ENCODE results near the gene C16orf54. TPM values are rescaled to one million over a fixed set of nuclear protein-coding genes. Genes with fewer than 3 reads are reported as not detected.
A peak's percentile ranks its signal among the peaks of the same experiment; 100 is the strongest.
"Not testable (repeated sequence)": the region's sequence is repeated elsewhere in the genome, so short reads cannot be mapped to it uniquely, and the experiment has no call there.

The C16orf54 gene
- total RNA-seq, 2 donors from 2014 or later, result 14.0 to 19.5 TPM

GRCh38 chr16:29775742-29776408 is 30.1 kb upstream of the C16orf54 start:
- no peak for DNase-seq (ENCODE audit: low spot score in 2 of 2)

GRCh38 chr16:29774730-29775129 is 28.9 kb upstream of the C16orf54 start:
- ATAC-seq (no peak), DNase-seq (ENCODE audit: low spot score in 2 of 2) (no peak)
- Mint-ChIP-seq H3K27ac (no peak overlapping the region), H3K9me3 (no peaks in the 10 kb centered on the region), H3K36me3 (no peaks in the 10 kb centered on the region)

More at GRCh38 chr16:29775742-29776408, 30.1 kb upstream of the C16orf54 start:
- Mint-ChIP-seq H3K36me3 (no peaks in the 10 kb centered on the region), H3K27ac (no peak overlapping the region), H3K9me3 (no peaks in the 10 kb centered on the region)
- ATAC-seq, result no peak

- H3K36me3 Mint-ChIP-seq; H3K27ac Mint-ChIP-seq; ATAC-seq; H3K9me3 Mint-ChIP-seq; DNase-seq (ENCODE audit: low spot score in 2 of 2): not testable (repeated sequence)
Measured at GRCh38 chr16:29772330-29772729, 26.5 kb upstream of the C16orf54 start.

GRCh38 chr16:29770250-29770929 is 24.6 kb upstream of the C16orf54 start:
- DNase-seq (ENCODE audit: low spot score in 2 of 2) (no peak), ATAC-seq (no peak)
- no peaks in the 10 kb centered on the region for H3K36me3 Mint-ChIP-seq
- H3K9me3 Mint-ChIP-seq, result no peaks in the 10 kb centered on the region
- H3K27ac Mint-ChIP-seq, result no peak overlapping the region

- Mint-ChIP-seq H3K36me3 (no peaks in the 10 kb centered on the region), H3K27ac (no peak overlapping the region), H3K9me3 (no peaks in the 10 kb centered on the region)
- DNase-seq (ENCODE audit: low spot score in 2 of 2) (no peak), ATAC-seq (no peak)
Measured at GRCh38 chr16:29769507-29769906, 23.7 kb upstream of the C16orf54 start.

GRCh38 chr16:29767062-29767461 is 21.3 kb upstream of the C16orf54 start:
- no peaks in the 10 kb centered on the region for H3K36me3 Mint-ChIP-seq
- no peaks in the 10 kb centered on the region for H3K9me3 Mint-ChIP-seq

GRCh38 chr16:29766571-29766970 is 20.8 kb upstream of the C16orf54 start:
- DNase-seq (ENCODE audit: low spot score in 2 of 2) (no peak), ATAC-seq (no peak)
- no peaks in the 10 kb centered on the region for H3K36me3 Mint-ChIP-seq
- no peaks in the 10 kb centered on the region for H3K9me3 Mint-ChIP-seq
- H3K27ac Mint-ChIP-seq, result no peak overlapping the region

More at GRCh38 chr16:29767062-29767461, 21.3 kb upstream of the C16orf54 start:
- H3K27ac Mint-ChIP-seq, result no peak overlapping the region
- no peak for ATAC-seq
- DNase-seq (ENCODE audit: low spot score in 2 of 2), result no peak

- DNase-seq (ENCODE audit: low spot score in 2 of 2) (no peak), ATAC-seq (no peak)
- H3K36me3 Mint-ChIP-seq, result no peaks in the 10 kb centered on the region
- peak overlapping the region in 1 of 2 donors; percentile 79 for H3K27ac Mint-ChIP-seq
- no peaks in the 10 kb centered on the region for H3K9me3 Mint-ChIP-seq
Measured at GRCh38 chr16:29765167-29766032, 19.6 kb upstream of the C16orf54 start.

- H3K36me3 Mint-ChIP-seq, result no peaks in the 10 kb centered on the region
- ATAC-seq, result no peak
- H3K27ac Mint-ChIP-seq, result peak overlapping the region in 1 of 2 donors; percentile 59
- H3K9me3 Mint-ChIP-seq, result no peaks in the 10 kb centered on the region
- no peak for DNase-seq (ENCODE audit: low spot score in 2 of 2)
Measured at GRCh38 chr16:29763326-29763725, 17.5 kb upstream of the C16orf54 start.

- DNase-seq (ENCODE audit: low spot score in 2 of 2) (no peak), ATAC-seq (no peak)
- Mint-ChIP-seq H3K9me3 (no peaks in the 10 kb centered on the region), H3K36me3 (no peaks in the 10 kb centered on the region), H3K27ac (no peak overlapping the region)
Measured at GRCh38 chr16:29761882-29762281, 16.1 kb upstream of the C16orf54 start.

GRCh38 chr16:29761280-29761651 is 15.5 kb upstream of the C16orf54 start:
- ATAC-seq; H3K27ac Mint-ChIP-seq; DNase-seq (ENCODE audit: low spot score in 2 of 2); H3K9me3 Mint-ChIP-seq; H3K36me3 Mint-ChIP-seq: not testable (repeated sequence)

- H3K36me3 Mint-ChIP-seq, result no peaks in the 10 kb centered on the region
- no peaks in the 10 kb centered on the region for H3K9me3 Mint-ChIP-seq
- H3K27ac Mint-ChIP-seq, result no peak overlapping the region
- no peak for ATAC-seq
- no peak for DNase-seq (ENCODE audit: low spot score in 2 of 2)
Measured at GRCh38 chr16:29760567-29761279, 14.9 kb upstream of the C16orf54 start.

- no peaks in the 10 kb centered on the region for H3K36me3 Mint-ChIP-seq
- no peak for ATAC-seq
- H3K9me3 Mint-ChIP-seq, result no peaks in the 10 kb centered on the region
- DNase-seq (ENCODE audit: low spot score in 2 of 2), result no peak
- H3K27ac Mint-ChIP-seq, result no peak overlapping the region
Measured at GRCh38 chr16:29757950-29758466, 12.2 kb upstream of the C16orf54 start.

GRCh38 chr16:29757086-29757485 is 11.3 kb upstream of the C16orf54 start:
- ATAC-seq; H3K36me3 Mint-ChIP-seq; H3K27ac Mint-ChIP-seq; DNase-seq (ENCODE audit: low spot score in 2 of 2); H3K9me3 Mint-ChIP-seq: not testable (repeated sequence)

- H3K27ac Mint-ChIP-seq, result no peak overlapping the region
- peak in 1 of 2 donors; percentile 37 for ATAC-seq
- H3K9me3 Mint-ChIP-seq, result no peaks in the 10 kb centered on the region
- H3K36me3 Mint-ChIP-seq, result no peaks in the 10 kb centered on the region
- no peak for DNase-seq (ENCODE audit: low spot score in 2 of 2)
Measured at GRCh38 chr16:29756654-29757053, 10.9 kb upstream of the C16orf54 start.

- ATAC-seq (no peak), DNase-seq (ENCODE audit: low spot score in 2 of 2) (no peak)
- H3K36me3 Mint-ChIP-seq, result no peaks in the 10 kb centered on the region
- no peak overlapping the region for H3K27ac Mint-ChIP-seq
- no peaks in the 10 kb centered on the region for H3K9me3 Mint-ChIP-seq
Measured at GRCh38 chr16:29753516-29753915, 7.7 kb upstream of the C16orf54 start.
